Measurements from ENCODE around the gene ALLC. TPM values are rescaled to one million over a fixed set of nuclear protein-coding genes. Genes with fewer than 3 reads are reported as not detected.
"Not testable (repeated sequence)": the region's sequence is repeated elsewhere in the genome, so short reads cannot be mapped to it uniquely, and the experiment has no call there.

The ALLC gene
- total and polyA plus RNA-seq, 2 experiments from 2014 or later = not detected

DNA sequence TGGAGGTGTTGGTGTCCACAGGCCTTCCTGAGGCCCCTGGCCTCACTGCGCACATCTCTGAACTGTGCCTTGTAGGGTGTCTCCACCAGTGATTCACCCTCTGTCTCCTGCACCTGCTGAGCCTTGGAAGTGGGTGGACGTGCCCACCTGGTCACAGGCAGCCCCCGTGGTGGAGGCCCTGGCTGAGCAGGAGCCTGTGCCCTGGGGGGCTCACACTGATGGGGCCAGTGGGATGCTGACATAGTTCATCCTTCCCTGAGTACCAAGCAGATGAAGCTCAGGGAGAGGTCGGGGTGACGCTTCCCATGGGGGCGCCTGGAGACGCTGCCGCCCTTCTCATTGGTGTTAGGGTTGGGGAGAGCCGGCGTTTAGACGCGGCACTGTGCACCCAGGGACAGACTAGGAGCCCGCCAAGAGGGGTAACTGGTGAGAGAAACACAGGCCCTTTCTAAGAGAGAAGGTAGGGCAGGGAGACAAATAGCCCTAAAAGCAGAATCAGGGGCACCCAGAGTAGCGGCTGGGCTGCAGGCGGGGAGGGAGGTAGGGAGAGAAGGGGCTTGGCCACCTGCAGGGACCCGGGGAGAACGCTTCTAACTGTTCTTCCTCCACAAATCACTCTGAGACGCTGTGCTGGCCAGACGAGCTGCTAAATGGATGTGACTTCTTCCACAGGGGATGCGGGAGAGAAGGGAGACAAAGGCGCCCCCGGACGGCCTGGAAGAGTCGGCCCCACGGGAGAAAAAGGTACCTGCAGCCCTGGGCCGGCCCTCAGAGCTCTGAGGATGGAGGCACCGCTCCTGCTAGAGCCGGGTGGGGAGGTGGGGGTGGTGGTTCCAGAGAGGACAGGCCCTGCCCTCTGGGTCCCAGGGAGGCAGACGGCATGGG is 45.1 kb upstream of the ALLC start:
- Histone ChIP-seq H3K4me1 (ENCODE audit: low read depth) (no peaks in the 10 kb centered on the region), H3K9me3 (ENCODE audit: low read depth) (no peaks in the 10 kb centered on the region), H3K36me3 (no peaks in the 10 kb centered on the region), H3K27ac (no peak overlapping the region), H3K27me3 (no peaks in the 10 kb centered on the region), H3K4me3 (no peak overlapping the region)
- TF ChIP-seq, protein P1, sequence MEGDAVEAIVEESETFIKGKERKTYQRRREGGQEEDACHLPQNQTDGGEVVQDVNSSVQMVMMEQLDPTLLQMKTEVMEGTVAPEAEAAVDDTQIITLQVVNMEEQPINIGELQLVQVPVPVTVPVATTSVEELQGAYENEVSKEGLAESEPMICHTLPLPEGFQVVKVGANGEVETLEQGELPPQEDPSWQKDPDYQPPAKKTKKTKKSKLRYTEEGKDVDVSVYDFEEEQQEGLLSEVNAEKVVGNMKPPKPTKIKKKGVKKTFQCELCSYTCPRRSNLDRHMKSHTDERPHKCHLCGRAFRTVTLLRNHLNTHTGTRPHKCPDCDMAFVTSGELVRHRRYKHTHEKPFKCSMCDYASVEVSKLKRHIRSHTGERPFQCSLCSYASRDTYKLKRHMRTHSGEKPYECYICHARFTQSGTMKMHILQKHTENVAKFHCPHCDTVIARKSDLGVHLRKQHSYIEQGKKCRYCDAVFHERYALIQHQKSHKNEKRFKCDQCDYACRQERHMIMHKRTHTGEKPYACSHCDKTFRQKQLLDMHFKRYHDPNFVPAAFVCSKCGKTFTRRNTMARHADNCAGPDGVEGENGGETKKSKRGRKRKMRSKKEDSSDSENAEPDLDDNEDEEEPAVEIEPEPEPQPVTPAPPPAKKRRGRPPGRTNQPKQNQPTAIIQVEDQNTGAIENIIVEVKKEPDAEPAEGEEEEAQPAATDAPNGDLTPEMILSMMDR (IDR thresholded peaks at IDR 0.05; ENCODE audit: low read depth, low read length) = no peak
- no peak for DNase-seq (ENCODE audit: low read depth in 1 of 2, low spot score in 1 of 2)

DNA sequence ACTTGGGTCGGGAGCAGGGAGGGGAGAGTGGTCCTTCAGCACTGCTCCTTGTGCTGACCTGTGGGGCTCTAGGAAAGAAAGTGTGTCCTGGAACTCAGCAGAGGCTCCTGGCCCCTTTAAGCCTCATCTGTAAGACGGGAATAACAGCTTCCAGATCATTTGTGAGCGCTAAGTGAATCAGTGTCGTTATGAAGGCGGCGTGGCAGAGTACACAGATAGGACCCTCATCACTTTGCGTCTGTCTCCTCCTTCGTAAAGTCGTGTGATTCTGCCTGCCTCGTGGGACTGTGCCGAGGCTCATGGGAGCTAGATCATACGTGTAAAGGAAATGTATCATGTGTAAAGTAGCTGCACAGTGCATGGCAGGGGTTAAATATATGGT is 44.5 kb upstream of the ALLC start:
- TF ChIP-seq, protein P1 (IDR thresholded peaks at IDR 0.05; ENCODE audit: low read depth, low read length) = no peak
- no peak overlapping the region for H3K4me3 ChIP-seq
- no peak for DNase-seq (ENCODE audit: low read depth in 1 of 2, low spot score in 1 of 2)

DNA sequence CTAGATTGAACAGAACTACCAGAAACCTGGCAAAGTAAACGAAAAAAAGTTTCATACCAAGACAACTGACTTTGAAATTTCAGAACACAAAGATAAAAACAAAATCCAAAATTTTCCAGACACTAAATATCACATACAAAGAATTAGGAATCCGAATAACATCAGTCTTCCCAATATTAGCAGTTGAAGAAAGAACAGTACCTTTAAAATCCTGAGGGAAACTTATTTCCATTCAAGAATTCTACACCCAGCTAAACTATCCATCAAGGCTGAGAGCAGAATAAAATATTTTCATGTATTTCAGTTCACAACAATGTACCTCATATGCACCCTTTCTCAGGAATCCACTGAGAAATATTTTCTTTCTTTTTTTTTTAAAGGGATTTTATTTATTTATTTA is 43.3 kb upstream of the ALLC start:
- not testable (repeated sequence) for H3K4me3 ChIP-seq; H3K36me3 ChIP-seq; DNase-seq (ENCODE audit: low read depth in 1 of 2, low spot score in 1 of 2); H3K9me3 ChIP-seq (ENCODE audit: low read depth); H3K4me1 ChIP-seq (ENCODE audit: low read depth); H3K27me3 ChIP-seq; H3K27ac ChIP-seq

More for the DNA sequence above, 44.5 kb upstream of the ALLC start:
- H3K4me1 ChIP-seq (ENCODE audit: low read depth) = no peaks in the 10 kb centered on the region
- H3K27ac ChIP-seq = no peak overlapping the region
- no peaks in the 10 kb centered on the region for H3K36me3 ChIP-seq
- H3K9me3 ChIP-seq (ENCODE audit: low read depth) = no peaks in the 10 kb centered on the region
- H3K27me3 ChIP-seq = no peaks in the 10 kb centered on the region

DNA sequence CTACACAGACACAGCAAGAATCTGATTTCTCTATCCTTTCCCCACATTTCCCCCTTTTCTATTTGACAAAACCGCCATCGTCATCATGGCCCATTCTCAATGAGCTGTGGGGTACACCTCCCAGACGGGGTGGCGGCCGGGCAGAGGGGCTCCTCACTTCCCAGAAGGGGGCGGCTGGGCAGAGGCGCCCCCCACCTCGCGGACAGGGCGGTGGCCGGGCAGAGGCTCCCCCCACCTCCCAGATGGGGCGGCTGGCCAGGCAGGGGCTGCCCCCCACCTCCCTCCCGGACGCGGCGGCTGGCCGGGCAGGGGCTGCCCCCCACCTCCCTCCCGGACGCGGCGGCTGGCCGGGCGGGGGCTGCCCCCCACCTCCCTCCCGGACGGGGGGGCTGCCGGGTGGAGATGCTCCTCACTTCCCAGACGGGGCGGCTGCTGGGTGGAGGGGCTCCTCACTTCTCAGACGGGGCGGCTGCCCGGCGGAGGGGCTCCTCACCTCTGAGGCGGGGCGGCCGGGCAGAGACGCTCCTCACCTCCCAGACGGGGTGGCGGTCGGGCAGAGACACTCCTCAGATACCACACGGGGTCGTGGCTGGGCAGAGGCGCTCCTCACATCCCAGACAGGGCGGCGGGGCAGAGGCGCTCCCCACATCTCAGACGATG is 42.3 kb upstream of the ALLC start:
- H3K4me1 ChIP-seq (ENCODE audit: low read depth); H3K27me3 ChIP-seq; H3K27ac ChIP-seq; DNase-seq (ENCODE audit: low read depth in 1 of 2, low spot score in 1 of 2); H3K9me3 ChIP-seq (ENCODE audit: low read depth); H3K36me3 ChIP-seq; H3K4me3 ChIP-seq: not testable (repeated sequence)

DNA sequence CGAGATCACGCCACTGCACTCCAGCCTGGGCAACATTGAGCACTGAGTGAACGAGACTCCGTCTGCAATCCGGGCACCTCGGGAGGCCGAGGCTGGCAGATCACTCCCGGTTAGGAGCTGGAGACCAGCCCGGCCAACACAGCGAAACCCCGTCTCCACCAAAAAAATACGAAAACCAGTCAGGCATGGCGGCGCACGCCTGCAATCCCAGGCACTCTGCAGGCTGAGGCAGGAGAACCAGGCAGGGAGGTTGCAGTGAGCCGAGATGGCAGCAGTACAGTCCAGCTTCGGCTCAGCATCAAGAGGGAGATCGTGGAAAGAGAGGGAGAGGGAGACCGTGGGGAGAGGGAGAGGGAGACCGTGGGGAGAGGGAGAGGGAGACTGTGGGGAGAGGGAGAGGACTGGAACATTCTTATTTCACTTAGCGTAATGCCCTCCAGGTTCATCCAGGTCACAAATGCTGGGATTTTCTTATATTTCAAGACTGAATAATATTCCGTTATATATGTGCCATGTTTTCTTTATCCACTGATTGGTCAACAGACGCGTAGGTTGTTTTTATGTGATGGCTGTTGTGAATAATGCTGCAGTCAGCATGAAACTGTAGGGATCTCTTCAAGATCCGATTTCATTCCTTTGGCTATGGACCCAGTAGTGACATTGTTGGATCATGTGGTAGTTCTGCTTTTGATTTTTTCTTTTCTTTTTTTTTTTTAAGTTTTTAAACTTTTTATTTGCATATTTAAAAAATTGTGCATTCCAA is 41.4 kb upstream of the ALLC start:
- H3K27me3 ChIP-seq; H3K36me3 ChIP-seq; DNase-seq (ENCODE audit: low read depth in 1 of 2, low spot score in 1 of 2); H3K4me3 ChIP-seq; H3K27ac ChIP-seq; H3K4me1 ChIP-seq (ENCODE audit: low read depth); H3K9me3 ChIP-seq (ENCODE audit: low read depth): not testable (repeated sequence)

DNA sequence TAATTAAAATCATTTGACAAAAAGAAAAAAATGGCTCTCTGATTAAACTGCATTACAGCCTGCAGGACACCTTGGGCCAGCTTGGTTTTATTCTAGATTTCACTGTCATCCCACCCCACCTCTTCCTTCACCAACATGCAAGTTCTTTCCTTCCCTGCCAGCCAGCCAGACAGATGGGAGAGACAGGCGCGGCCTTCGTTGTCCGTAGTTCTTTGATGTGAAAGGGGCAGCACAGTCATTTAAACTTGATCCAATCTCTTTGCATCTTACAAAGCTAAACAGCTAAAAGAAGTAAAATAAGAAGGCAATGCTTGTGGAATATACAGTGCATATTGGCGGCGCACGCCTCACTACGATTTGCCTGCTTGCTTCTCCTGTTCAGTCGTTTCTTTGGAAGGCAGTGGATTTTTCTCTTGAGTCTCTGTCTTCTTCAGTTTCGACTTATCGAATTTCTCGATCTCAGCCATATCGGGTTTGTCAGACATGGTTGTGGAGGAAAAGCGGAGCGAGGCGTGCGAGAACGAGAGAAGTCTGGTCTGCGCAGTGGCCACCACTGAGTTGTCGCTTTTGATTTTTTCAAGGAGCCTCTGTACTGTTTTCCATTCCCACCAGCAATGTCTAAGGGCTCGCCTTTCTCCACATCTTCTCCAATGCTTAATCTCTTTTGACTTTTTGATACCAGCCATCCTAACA is 40.7 kb upstream of the ALLC start:
- H3K36me3 ChIP-seq = no peaks in the 10 kb centered on the region
- H3K27me3 ChIP-seq = no peaks in the 10 kb centered on the region
- no peaks in the 10 kb centered on the region for H3K4me1 ChIP-seq (ENCODE audit: low read depth)
- H3K27ac ChIP-seq = no peak overlapping the region
- no peak overlapping the region for H3K4me3 ChIP-seq
- no peaks in the 10 kb centered on the region for H3K9me3 ChIP-seq (ENCODE audit: low read depth)
- TF ChIP-seq, protein P1 (IDR thresholded peaks at IDR 0.05; ENCODE audit: low read depth, low read length) = no peak
- DNase-seq (ENCODE audit: low read depth in 1 of 2, low spot score in 1 of 2) = no peak

Data from cardiac muscle cell (in vitro differentiated cells and primary cell).